Heart left ventricle (tissue), 13 donors: ENCODE data around the gene P2RX3.

Experiments
- POLR2A ChIP-seq, 2 donors: fragments of 450-650 bp; IDR thresholded peaks; one replicate each; pipeline ENCODE4 v1.6.1; 2017; ENCODE audit warnings: antibody characterized with exemption in 2 of 2, mild to moderate bottlenecking in 2 of 2, moderate library complexity in 2 of 2
- TF ChIP-seq, protein P1 (sequence below), 12 donors: fragments of 200-600 bp; sonication (generic) in 4 of 12; IDR thresholded peaks; one replicate each; pipeline versions ENCODE4 v1.5.0 to v1.8.0; 2018 to 2022; ENCODE audit warnings: antibody characterized with exemption in 12 of 12, mild to moderate bottlenecking in 5 of 12
- donor health status: ischemic (EF 13 %, LVEDD 7.1; RV severe dilation, severe dysfunction).
- donor health status: DM: no; HTN: yes; CAD: no.
- donor health status: DM: no; HTN: no; CAD: no.
- donor health status: ischemic (EF 25% LVEDD 6.9; RV normal size, moderate dysfunction).
- donor health status: ischemic (EF 25% LVEDD 5.7; RV mildly dilated, moderate dysfunction).
- donor health status: ischemic (EF 35%, LVEDD 5.7; RV mildly dilated, moderate dysfunction).
- donor health status: nonischemic (EF 11% LVEDD 7.7; RV severe dilation, severe dysfunction).
- donor health status: DM: yes; HTN: yes; CAD: no.
- donor health status: PGD.
- donor health status: ischemic (EF 29% LVEDD 5.4; RV normal size, mild dysfunction).
- donor health status: nonischemic (EF 23%, LVEDD 6.1; RV moderate dilation, normal function).

DNA sequence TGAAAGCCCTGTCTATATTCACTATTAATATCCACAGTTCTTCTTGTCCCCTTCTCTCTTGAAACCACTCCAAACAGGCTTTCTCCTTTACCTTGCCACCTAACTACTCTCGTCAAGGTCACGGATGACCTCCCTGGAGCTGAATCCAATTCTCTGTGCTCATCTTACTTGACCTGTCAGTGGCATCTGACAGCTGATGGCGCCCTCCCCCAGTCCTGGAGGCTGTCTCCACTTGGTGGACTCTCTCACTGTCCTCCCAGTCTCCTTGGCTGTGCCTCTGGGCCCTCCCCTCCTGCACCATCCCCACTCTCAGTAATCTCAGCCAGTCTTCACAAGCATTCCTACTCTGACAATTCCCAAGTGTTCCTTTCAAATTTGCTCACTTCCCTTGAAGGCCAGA, 22.1 kb upstream of the P2RX3 start:
- TF ChIP-seq, protein P1, sequence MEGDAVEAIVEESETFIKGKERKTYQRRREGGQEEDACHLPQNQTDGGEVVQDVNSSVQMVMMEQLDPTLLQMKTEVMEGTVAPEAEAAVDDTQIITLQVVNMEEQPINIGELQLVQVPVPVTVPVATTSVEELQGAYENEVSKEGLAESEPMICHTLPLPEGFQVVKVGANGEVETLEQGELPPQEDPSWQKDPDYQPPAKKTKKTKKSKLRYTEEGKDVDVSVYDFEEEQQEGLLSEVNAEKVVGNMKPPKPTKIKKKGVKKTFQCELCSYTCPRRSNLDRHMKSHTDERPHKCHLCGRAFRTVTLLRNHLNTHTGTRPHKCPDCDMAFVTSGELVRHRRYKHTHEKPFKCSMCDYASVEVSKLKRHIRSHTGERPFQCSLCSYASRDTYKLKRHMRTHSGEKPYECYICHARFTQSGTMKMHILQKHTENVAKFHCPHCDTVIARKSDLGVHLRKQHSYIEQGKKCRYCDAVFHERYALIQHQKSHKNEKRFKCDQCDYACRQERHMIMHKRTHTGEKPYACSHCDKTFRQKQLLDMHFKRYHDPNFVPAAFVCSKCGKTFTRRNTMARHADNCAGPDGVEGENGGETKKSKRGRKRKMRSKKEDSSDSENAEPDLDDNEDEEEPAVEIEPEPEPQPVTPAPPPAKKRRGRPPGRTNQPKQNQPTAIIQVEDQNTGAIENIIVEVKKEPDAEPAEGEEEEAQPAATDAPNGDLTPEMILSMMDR (IDR thresholded peaks at IDR 0.05) = no peak
- TF ChIP-seq POLR2A (IDR thresholded peaks at IDR 0.05) = no peak
